GM19438 (cell line): ENCODE data around the gene IST1.
A peak's percentile ranks its signal among the peaks of the same experiment; 100 is the strongest.

Experiments used
- ATAC-seq: cut with Tn5 transposase; IDR thresholded peaks from one replicate; pipeline ENCODE4 v1.9.1; 2021; ENCODE audit warnings: low read depth; ENCODE audit not compliant: unreplicated experiment

IST1 gene

GRCh38 chr16:71915350-71915749 lies 20.0 kb downstream of the IST1 start:
- no peak for ATAC-seq

- ATAC-seq, result no peak
These were observed 21.1 kb downstream of the IST1 start for GRCh38 chr16:71916397-71916920.

GRCh38 chr16:71917900-71918299 lies 22.6 kb downstream of the IST1 start:
- no peak for ATAC-seq

- peak; percentile 93 for ATAC-seq
These were observed 23.7 kb downstream of the IST1 start for GRCh38 chr16:71919035-71919434.

- no peak for ATAC-seq
These were observed 25.3 kb downstream of the IST1 start for GRCh38 chr16:71920658-71921057.

- no peak for ATAC-seq
These were observed 28.8 kb downstream of the IST1 start for GRCh38 chr16:71923941-71924690.

GRCh38 chr16:71924710-71925109 lies 29.4 kb downstream of the IST1 start:
- ATAC-seq, result no peak

GRCh38 chr16:71927383-71927782 lies 32.1 kb downstream of the IST1 start:
- no peak for ATAC-seq

GRCh38 chr16:71927787-71928186 lies 32.5 kb downstream of the IST1 start:
- no peak for ATAC-seq

- no peak for ATAC-seq
These were observed 33.7 kb downstream of the IST1 start for GRCh38 chr16:71929048-71929447.

GRCh38 chr16:71930013-71930563 lies 34.8 kb downstream of the IST1 start:
- ATAC-seq, result no peak

- ATAC-seq, result no peak
These were observed 35.7 kb downstream of the IST1 start for GRCh38 chr16:71931001-71931400.

GRCh38 chr16:71931599-71931998 lies 36.3 kb downstream of the IST1 start:
- ATAC-seq, result no peak

GRCh38 chr16:71933017-71933416 lies 37.7 kb downstream of the IST1 start:
- no peak for ATAC-seq

GRCh38 chr16:71933913-71934695 lies 38.8 kb downstream of the IST1 start:
- ATAC-seq, result no peak

- no peak for ATAC-seq
These were observed 42.7 kb downstream of the IST1 start for GRCh38 chr16:71937868-71938510.

GRCh38 chr16:71943887-71944286 lies 48.6 kb downstream of the IST1 start:
- no peak for ATAC-seq

- no peak for ATAC-seq
These were observed 50.3 kb downstream of the IST1 start for GRCh38 chr16:71945616-71946015.

GRCh38 chr16:71952825-71953224 lies 57.5 kb downstream of the IST1 start:
- no peak for ATAC-seq

- ATAC-seq, result no peak
These were observed 58.8 kb downstream of the IST1 start for GRCh38 chr16:71954180-71954579.

- ATAC-seq, result no peak
These were observed 59.4 kb downstream of the IST1 start for GRCh38 chr16:71954699-71955195.
